WTC11 (cell line): ENCODE data around the gene SEC22A. TPM values are rescaled to one million over a fixed set of nuclear protein-coding genes. Genes with fewer than 3 reads are reported as not detected.

Experiments used
- ATAC-seq: fragments of 200-7000 bp; cut with Tn5 transposase; 2 replicates; pipeline ENCODE4 v1.10.0; 2021; ENCODE audit warnings: mild to moderate bottlenecking, moderate library complexity
- CTCF ChIA-PET: fragments of 300-600 bp; sonication (Branson Sonifier 250); formaldehyde crosslinking; loops from one replicate; lab custom pipeline; 2021; ENCODE audit warnings: antibody characterized with exemption; lab: Charles Lee
- POLR2A ChIA-PET: fragments of 350-600 bp; sonication (Branson Sonifier 250); formaldehyde crosslinking; loops from one replicate; lab custom pipeline; 2021; ENCODE audit warnings: antibody characterized with exemption; lab: Charles Lee
- DNase-seq: peaks from one replicate; pipeline ENCODE4 v3.0.0; 2021; ENCODE audit warnings: low spot score
- H3K27ac Mint-ChIP-seq: 2 replicates; pipeline ENCODE4 v1.8.0; 2021; ENCODE audit warnings: mixed read lengths
- H3K27me3 Mint-ChIP-seq: 2 replicates; pipeline ENCODE4 v1.8.0; 2021; ENCODE audit warnings: low read depth, mild to moderate bottlenecking, moderate library complexity, mixed read lengths
- H3K36me3 Mint-ChIP-seq: 2 replicates; pipeline ENCODE4 v1.8.0; 2021; ENCODE audit warnings: mixed read lengths
- H3K4me1 Mint-ChIP-seq: 2 replicates; pipeline ENCODE4 v1.8.0; 2022; ENCODE audit warnings: mixed read lengths
- H3K4me3 Mint-ChIP-seq: 2 replicates; pipeline ENCODE4 v1.8.0; 2021; ENCODE audit warnings: mild to moderate bottlenecking, moderate library complexity, mixed read lengths
- H3K9me3 Mint-ChIP-seq: 2 replicates; pipeline ENCODE4 v1.8.0; 2021; ENCODE audit warnings: mixed read lengths
- AFF4 ChIP-seq: sonication (generic); formaldehyde crosslinking; IDR thresholded peaks from 2 replicates; pipeline ENCODE4 v1.8.1; 2023; ENCODE audit warnings: mild to moderate bottlenecking, missing genetic modification reagents, borderline replicate concordance
- ARID4B ChIP-seq: sonication (generic); formaldehyde crosslinking; IDR thresholded peaks from 2 replicates; pipeline ENCODE4 v1.8.0; 2023; ENCODE audit warnings: missing genetic modification reagents, mild to moderate bottlenecking, borderline replicate concordance
- CREB1 ChIP-seq: sonication (generic); formaldehyde crosslinking; IDR thresholded peaks from 2 replicates; pipeline ENCODE4 v1.8.0; 2023; ENCODE audit warnings: mild to moderate bottlenecking, missing genetic modification reagents
- CTCF ChIP-seq: fragments of 200-600 bp; IDR thresholded peaks from 2 replicates; pipeline ENCODE4 v1.8.0; 2022; ENCODE audit warnings: antibody characterized with exemption
- FOXP1 ChIP-seq: sonication (generic); formaldehyde crosslinking; IDR thresholded peaks from 2 replicates; pipeline ENCODE4 v1.8.0; 2022; ENCODE audit warnings: missing genetic modification reagents, mild to moderate bottlenecking, moderate library complexity, borderline replicate concordance
- GTF2I ChIP-seq: fragments of 250-450 bp; sonication (Bioruptor Pico); conservative IDR thresholded peaks from 2 replicates; pipeline ENCODE4 v1.4.0; 2021; ENCODE audit warnings: mild to moderate bottlenecking
- IRF2 ChIP-seq: sonication (generic); formaldehyde crosslinking; IDR thresholded peaks from 2 replicates; pipeline ENCODE4 v1.8.0; 2022; ENCODE audit warnings: low read depth, missing genetic modification reagents, borderline replicate concordance
- JAZF1 ChIP-seq: fragments of 250-450 bp; sonication (Bioruptor Pico); IDR thresholded peaks from 2 replicates; pipeline ENCODE4 v1.9.0; 2021; ENCODE audit warnings: moderate library complexity, mild to moderate bottlenecking, inconsistent platforms
- PREB ChIP-seq: sonication (generic); formaldehyde crosslinking; IDR thresholded peaks from 2 replicates; pipeline ENCODE4 v1.8.1; 2022; ENCODE audit warnings: mild to moderate bottlenecking, missing genetic modification reagents, moderate library complexity, borderline replicate concordance
- PRRX2 ChIP-seq: fragments of 250-450 bp; sonication (Bioruptor Pico); IDR thresholded peaks from 2 replicates; pipeline ENCODE4 v1.8.0; 2021; ENCODE audit warnings: mild to moderate bottlenecking
- SOX15 ChIP-seq: fragments of 250-450 bp; sonication (Bioruptor Pico); IDR thresholded peaks from 2 replicates; pipeline ENCODE4 v1.9.0; 2021; ENCODE audit warnings: mild to moderate bottlenecking
- ZNF138 ChIP-seq: sonication (generic); formaldehyde crosslinking; conservative IDR thresholded peaks from 2 replicates; pipeline ENCODE4 v1.8.1; 2022; ENCODE audit warnings: mild to moderate bottlenecking, moderate library complexity, missing genetic modification reagents
- ZNF219 ChIP-seq: sonication (generic); formaldehyde crosslinking; IDR thresholded peaks from 2 replicates; pipeline ENCODE4 v1.8.0; 2023; ENCODE audit warnings: missing genetic modification reagents, mild to moderate bottlenecking, borderline replicate concordance
- ZNF423 ChIP-seq: fragments of 250-450 bp; sonication (Bioruptor Pico); IDR thresholded peaks from 2 replicates; pipeline ENCODE4 v2.1.2; 2022; ENCODE audit warnings: mild to moderate bottlenecking, moderate library complexity
- ZNF671 ChIP-seq: fragments of 250-450 bp; sonication (Bioruptor Pico); IDR thresholded peaks from 2 replicates; pipeline ENCODE4 v1.8.0; 2021; ENCODE audit warnings: mild to moderate bottlenecking
- total RNA-seq: library from RNA; stranded (reverse); gene quantifications from 3 replicates; pipeline ENCODE4 v1.2.3, GENCODE V29; 2021
- TF ChIP-seq, protein P1 (sequence below): sonication (generic); formaldehyde crosslinking; IDR thresholded peaks from 2 replicates; pipeline ENCODE4 v1.8.0; 2023; ENCODE audit warnings: mild to moderate bottlenecking, missing genetic modification reagents
- TF ChIP-seq, protein P2 (sequence below): fragments of 250-450 bp; sonication (Bioruptor Pico); IDR thresholded peaks from 2 replicates; pipeline ENCODE4 v2.1.2; 2022; ENCODE audit warnings: mild to moderate bottlenecking, moderate library complexity
- TF ChIP-seq, protein P3 (sequence below): sonication (generic); formaldehyde crosslinking; IDR thresholded peaks from 2 replicates; pipeline ENCODE4 v1.8.0; 2022; ENCODE audit warnings: mild to moderate bottlenecking, missing genetic modification reagents

Gene SEC22A
- total RNA-seq, 1 experiment from 2014 or later, result 12.6 TPM

- POLR2A ChIA-PET, result no interaction called here
- no peak for ATAC-seq
Observed at GRCh38 chr3:123300056-123300455, 98.3 kb downstream of the SEC22A start.

More at GRCh38 chr3:123300056-123300455, 98.3 kb downstream of the SEC22A start:
- H3K9me3 Mint-ChIP-seq, result no peaks in the 10 kb centered on the region
- H3K27me3 Mint-ChIP-seq, result no peaks in the 10 kb centered on the region
- no peak overlapping the region for H3K4me3 Mint-ChIP-seq
- peaks cover 6% of the 10 kb centered on the region for H3K4me1 Mint-ChIP-seq
- no peak overlapping the region for H3K27ac Mint-ChIP-seq
- no peak for TF ChIP-seq ZNF219 (CRISPR knock-in tag)
- no peak for TF ChIP-seq CREB1 (CRISPR knock-in tag)
- no peak for TF ChIP-seq PREB (CRISPR knock-in tag)
- no peak for TF ChIP-seq AFF4 (CRISPR knock-in tag)
- TF ChIP-seq SOX15 (CRISPR knock-in tag), result no peak
- TF ChIP-seq, protein P1, sequence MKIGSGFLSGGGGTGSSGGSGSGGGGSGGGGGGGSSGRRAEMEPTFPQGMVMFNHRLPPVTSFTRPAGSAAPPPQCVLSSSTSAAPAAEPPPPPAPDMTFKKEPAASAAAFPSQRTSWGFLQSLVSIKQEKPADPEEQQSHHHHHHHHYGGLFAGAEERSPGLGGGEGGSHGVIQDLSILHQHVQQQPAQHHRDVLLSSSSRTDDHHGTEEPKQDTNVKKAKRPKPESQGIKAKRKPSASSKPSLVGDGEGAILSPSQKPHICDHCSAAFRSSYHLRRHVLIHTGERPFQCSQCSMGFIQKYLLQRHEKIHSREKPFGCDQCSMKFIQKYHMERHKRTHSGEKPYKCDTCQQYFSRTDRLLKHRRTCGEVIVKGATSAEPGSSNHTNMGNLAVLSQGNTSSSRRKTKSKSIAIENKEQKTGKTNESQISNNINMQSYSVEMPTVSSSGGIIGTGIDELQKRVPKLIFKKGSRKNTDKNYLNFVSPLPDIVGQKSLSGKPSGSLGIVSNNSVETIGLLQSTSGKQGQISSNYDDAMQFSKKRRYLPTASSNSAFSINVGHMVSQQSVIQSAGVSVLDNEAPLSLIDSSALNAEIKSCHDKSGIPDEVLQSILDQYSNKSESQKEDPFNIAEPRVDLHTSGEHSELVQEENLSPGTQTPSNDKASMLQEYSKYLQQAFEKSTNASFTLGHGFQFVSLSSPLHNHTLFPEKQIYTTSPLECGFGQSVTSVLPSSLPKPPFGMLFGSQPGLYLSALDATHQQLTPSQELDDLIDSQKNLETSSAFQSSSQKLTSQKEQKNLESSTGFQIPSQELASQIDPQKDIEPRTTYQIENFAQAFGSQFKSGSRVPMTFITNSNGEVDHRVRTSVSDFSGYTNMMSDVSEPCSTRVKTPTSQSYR (CRISPR knock-in tag), result no peak
- TF ChIP-seq IRF2, result no peak
- TF ChIP-seq CTCF, result no peak
- no peak for TF ChIP-seq JAZF1 (CRISPR knock-in tag)
- TF ChIP-seq PRRX2, result no peak
- TF ChIP-seq ZNF423, result no peak
- no peak for TF ChIP-seq FOXP1 (CRISPR knock-in tag)
- TF ChIP-seq, protein P2, sequence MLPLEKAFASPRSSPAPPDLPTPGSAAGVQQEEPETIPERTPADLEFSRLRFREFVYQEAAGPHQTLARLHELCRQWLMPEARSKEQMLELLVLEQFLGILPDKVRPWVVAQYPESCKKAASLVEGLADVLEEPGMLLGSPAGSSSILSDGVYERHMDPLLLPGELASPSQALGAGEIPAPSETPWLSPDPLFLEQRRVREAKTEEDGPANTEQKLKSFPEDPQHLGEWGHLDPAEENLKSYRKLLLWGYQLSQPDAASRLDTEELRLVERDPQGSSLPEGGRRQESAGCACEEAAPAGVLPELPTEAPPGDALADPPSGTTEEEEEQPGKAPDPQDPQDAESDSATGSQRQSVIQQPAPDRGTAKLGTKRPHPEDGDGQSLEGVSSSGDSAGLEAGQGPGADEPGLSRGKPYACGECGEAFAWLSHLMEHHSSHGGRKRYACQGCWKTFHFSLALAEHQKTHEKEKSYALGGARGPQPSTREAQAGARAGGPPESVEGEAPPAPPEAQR (CRISPR knock-in tag), result no peak
- no peak for TF ChIP-seq GTF2I
- no peak for TF ChIP-seq ZNF138 (CRISPR knock-in tag)
- TF ChIP-seq, protein P3, sequence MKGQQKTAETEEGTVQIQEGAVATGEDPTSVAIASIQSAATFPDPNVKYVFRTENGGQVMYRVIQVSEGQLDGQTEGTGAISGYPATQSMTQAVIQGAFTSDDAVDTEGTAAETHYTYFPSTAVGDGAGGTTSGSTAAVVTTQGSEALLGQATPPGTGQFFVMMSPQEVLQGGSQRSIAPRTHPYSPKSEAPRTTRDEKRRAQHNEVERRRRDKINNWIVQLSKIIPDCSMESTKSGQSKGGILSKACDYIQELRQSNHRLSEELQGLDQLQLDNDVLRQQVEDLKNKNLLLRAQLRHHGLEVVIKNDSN (CRISPR knock-in tag), result no peak
- no peak for TF ChIP-seq ZNF671 (CRISPR knock-in tag)
- TF ChIP-seq ARID4B (CRISPR knock-in tag), result no peak
- no peak for DNase-seq
- peaks cover 45% of the 10 kb centered on the region for H3K36me3 Mint-ChIP-seq
- CTCF ChIA-PET, result interaction anchor here (0.8 to 1.9 kb wide), 3 partner anchors 14 to 189 kb away, joined by 3 to 8 read pairs (median 4); no protein-coding TSS in a partner anchor
